Neutrophil (primary cell): ENCODE results near the gene ASTN2.

Experiments used
- H3K27ac ChIP-seq: fragments of 200-600 bp; sonication (generic); 2 replicates; pipeline ENCODE4 v1.5.1; 2016; ENCODE audit warnings: mild to moderate bottlenecking, moderate library complexity
- H3K27me3 ChIP-seq: fragments of 200-600 bp; sonication (generic); 2 replicates; pipeline ENCODE4 v1.6.0; 2016; ENCODE audit warnings: mild to moderate bottlenecking
- H3K36me3 ChIP-seq: fragments of 200-600 bp; sonication (generic); 2 replicates; pipeline ENCODE4 v1.5.1; 2017
- H3K4me1 ChIP-seq, 2 experiments: fragments of 200-600 bp in 1 of 2; sonication (generic) in 1 of 2; 1 replicate in 1 of 2; 2 replicates in 1 of 2; pipeline versions ENCODE4 v1.5.1 to v1.6.1; 2013 to 2016; ENCODE audit warnings: low read depth in 1 of 2, low read length in 1 of 2, mild to moderate bottlenecking in 1 of 2, moderate library complexity in 1 of 2; ENCODE audit not compliant: control insufficient read depth in 1 of 2, insufficient read depth in 1 of 2
- H3K4me3 ChIP-seq, 2 experiments: fragments of 200-600 bp in 1 of 2; sonication (generic) in 1 of 2; 1 replicate in 1 of 2; 2 replicates in 1 of 2; pipeline ENCODE4 v1.5.1; 2013 to 2016; ENCODE audit warnings: low read depth in 1 of 2, low read length in 1 of 2, mild to moderate bottlenecking in 1 of 2, moderate library complexity in 1 of 2
- H3K9me3 ChIP-seq: fragments of 200-600 bp; sonication (generic); 2 replicates; pipeline ENCODE4 v1.5.1; 2016
- TF ChIP-seq, protein P1 (sequence below): fragments of 200-600 bp; sonication (generic); IDR thresholded peaks from 2 replicates; pipeline ENCODE4 v1.5.1; 2016; ENCODE audit warnings: antibody characterized with exemption

ASTN2 gene

GRCh38 chr9:116550696-116551436, 864.0 kb downstream of the ASTN2 start:
- Histone ChIP-seq H3K4me3 (no peak overlapping the region), H3K27ac (no peak overlapping the region), H3K27me3 (no peaks in the 10 kb centered on the region), H3K36me3 (no peaks in the 10 kb centered on the region), H3K9me3 (no peaks in the 10 kb centered on the region), H3K4me1 (no peaks in the 10 kb centered on the region)
- TF ChIP-seq, protein P1, sequence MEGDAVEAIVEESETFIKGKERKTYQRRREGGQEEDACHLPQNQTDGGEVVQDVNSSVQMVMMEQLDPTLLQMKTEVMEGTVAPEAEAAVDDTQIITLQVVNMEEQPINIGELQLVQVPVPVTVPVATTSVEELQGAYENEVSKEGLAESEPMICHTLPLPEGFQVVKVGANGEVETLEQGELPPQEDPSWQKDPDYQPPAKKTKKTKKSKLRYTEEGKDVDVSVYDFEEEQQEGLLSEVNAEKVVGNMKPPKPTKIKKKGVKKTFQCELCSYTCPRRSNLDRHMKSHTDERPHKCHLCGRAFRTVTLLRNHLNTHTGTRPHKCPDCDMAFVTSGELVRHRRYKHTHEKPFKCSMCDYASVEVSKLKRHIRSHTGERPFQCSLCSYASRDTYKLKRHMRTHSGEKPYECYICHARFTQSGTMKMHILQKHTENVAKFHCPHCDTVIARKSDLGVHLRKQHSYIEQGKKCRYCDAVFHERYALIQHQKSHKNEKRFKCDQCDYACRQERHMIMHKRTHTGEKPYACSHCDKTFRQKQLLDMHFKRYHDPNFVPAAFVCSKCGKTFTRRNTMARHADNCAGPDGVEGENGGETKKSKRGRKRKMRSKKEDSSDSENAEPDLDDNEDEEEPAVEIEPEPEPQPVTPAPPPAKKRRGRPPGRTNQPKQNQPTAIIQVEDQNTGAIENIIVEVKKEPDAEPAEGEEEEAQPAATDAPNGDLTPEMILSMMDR: no peak

- Histone ChIP-seq H3K27me3 (no peaks in the 10 kb centered on the region), H3K9me3 (no peaks in the 10 kb centered on the region), H3K4me1 (no peaks in the 10 kb centered on the region), H3K36me3 (no peaks in the 10 kb centered on the region), H3K27ac (no peak overlapping the region), H3K4me3 (no peak overlapping the region)
- TF ChIP-seq, protein P1: no peak
These were observed 864.8 kb downstream of the ASTN2 start for GRCh38 chr9:116549786-116550660.

GRCh38 chr9:116549061-116549664, 865.7 kb downstream of the ASTN2 start:
- Histone ChIP-seq H3K4me1 (no peaks in the 10 kb centered on the region), H3K4me3 (no peak overlapping the region), H3K36me3 (no peaks in the 10 kb centered on the region), H3K27ac (no peak overlapping the region), H3K27me3 (no peaks in the 10 kb centered on the region), H3K9me3 (no peaks in the 10 kb centered on the region)
- TF ChIP-seq, protein P1: no peak

DNA sequence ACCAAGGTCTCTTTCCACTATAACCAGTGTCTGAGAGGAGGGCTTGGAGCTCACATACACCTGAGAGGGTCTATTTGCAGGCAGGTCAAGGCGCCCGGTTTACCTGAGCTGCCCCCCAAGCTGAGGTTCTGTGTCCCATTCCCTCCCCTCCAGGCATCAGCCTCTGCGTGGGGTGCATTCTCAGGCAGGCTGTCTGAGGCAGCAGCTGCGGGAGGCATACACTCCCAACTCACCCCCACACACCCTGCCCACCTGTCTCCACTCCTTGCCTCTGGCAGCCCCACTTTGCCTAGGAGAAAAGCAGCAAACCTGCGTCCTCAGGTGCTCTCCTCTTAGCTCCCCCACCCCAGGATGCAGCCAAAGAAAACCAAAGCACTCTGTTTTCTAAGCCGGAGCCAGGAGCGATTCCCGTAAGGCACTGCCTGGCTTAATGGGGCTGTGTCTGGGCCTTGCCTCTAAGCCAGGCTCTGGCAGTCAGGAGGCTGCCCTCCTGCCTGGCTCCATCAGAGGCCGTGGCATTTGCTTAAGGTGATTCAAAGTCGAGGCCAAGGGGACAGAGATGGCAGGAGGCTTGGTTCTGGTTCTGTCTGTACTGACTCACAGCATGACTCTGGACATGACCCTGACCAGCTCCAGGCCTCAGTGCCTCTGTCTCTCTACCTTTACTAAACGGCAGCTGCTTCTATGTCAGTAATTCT, 867.0 kb downstream of the ASTN2 start:
- H3K4me3 ChIP-seq: no peak overlapping the region
- no peaks in the 10 kb centered on the region for H3K36me3 ChIP-seq
- TF ChIP-seq, protein P1: no peak
- no peaks in the 10 kb centered on the region for H3K4me1 ChIP-seq
- no peaks in the 10 kb centered on the region for H3K9me3 ChIP-seq
- no peaks in the 10 kb centered on the region for H3K27me3 ChIP-seq
- H3K27ac ChIP-seq: no peak overlapping the region
